ENCODE results near the gene SERPINI1.

DNA sequence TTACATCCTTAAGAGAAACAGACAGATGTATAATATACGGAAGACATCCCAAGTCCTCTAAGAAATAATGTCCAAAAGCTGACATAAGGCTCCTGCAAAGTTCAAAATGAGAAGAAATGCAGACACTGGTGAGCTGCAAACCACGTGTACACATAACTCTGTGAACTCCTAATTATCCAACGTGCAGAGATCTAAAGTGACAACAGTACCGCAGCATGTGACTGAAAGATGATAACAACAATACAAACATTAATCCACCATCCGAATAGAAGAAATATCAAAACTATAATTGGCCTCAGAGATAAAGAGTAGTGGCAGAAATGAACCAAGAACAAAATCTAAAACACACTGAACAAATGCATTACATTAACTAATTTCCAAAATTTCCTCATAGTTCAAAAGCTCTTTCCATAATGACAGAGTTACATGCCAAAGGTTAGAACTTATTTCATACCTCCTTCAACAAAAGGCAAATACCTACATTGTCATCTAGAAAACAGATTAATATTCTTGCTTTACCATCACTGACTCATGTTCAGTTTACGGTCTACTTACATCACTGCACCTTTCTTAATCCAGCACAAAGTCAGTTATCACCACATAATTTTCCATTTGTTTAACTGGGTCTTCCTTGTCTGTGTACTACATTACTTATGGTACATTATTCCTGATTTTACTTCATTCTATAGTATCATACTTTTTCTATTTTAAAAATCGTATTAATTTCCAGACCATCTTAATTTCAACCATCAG, 3.0 kb upstream of the SERPINI1 start:
- no peak for TF ChIP-seq POLR2AphosphoS5 (IDR thresholded peaks at IDR 0.05; ENCODE audit: low read depth, low read length)
- TF ChIP-seq, protein P1, sequence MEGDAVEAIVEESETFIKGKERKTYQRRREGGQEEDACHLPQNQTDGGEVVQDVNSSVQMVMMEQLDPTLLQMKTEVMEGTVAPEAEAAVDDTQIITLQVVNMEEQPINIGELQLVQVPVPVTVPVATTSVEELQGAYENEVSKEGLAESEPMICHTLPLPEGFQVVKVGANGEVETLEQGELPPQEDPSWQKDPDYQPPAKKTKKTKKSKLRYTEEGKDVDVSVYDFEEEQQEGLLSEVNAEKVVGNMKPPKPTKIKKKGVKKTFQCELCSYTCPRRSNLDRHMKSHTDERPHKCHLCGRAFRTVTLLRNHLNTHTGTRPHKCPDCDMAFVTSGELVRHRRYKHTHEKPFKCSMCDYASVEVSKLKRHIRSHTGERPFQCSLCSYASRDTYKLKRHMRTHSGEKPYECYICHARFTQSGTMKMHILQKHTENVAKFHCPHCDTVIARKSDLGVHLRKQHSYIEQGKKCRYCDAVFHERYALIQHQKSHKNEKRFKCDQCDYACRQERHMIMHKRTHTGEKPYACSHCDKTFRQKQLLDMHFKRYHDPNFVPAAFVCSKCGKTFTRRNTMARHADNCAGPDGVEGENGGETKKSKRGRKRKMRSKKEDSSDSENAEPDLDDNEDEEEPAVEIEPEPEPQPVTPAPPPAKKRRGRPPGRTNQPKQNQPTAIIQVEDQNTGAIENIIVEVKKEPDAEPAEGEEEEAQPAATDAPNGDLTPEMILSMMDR (IDR thresholded peaks at IDR 0.05), result no peak
